HCT116 (cell line): Measurements from ENCODE around the gene DRAXIN. TPM values are rescaled to one million over a fixed set of nuclear protein-coding genes. Genes with fewer than 3 reads are reported as not detected.

Experiments used
- ATAC-seq: fragments of 200-7000 bp; cut with Tn5 transposase; 2 replicates; pipeline ENCODE4 v1.9.1; 2020; ENCODE audit warnings: mild to moderate bottlenecking, moderate library complexity
- BruUV-seq: library from RNA; stranded (reverse); fragments of 400-500 nt; replicated peaks from 2 replicates; lab custom pipeline; 2021; lab: Mats Ljungman, UMichigan
- CTCF ChIA-PET: fragments of 300-600 bp; sonication (Branson Sonifier 250); formaldehyde crosslinking; loops from one replicate; lab custom pipeline; 2021; ENCODE audit warnings: antibody characterized with exemption; lab: Charles Lee
- POLR2A ChIA-PET: fragments of 300-600, 350-600 bp; sonication (Branson Sonifier 250); formaldehyde crosslinking; loops from one replicate; lab custom pipeline; 2021; ENCODE audit warnings: antibody characterized with exemption; lab: Charles Lee
- RAD21 ChIA-PET, 2 experiments: fragments of 300-600 bp; sonication (Branson Sonifier 250); formaldehyde crosslinking; loops; one replicate each; lab custom pipeline; 2023; ENCODE audit warnings: low total read pairs in 2 of 2; ENCODE audit not compliant: uncharacterized antibody in 2 of 2, unreplicated experiment in 2 of 2, low non-redundant PET in 1 of 2; lab: Charles Lee
- DNase-seq: peaks from one replicate; pipeline ENCODE4 v3.0.0-alpha.2; 2010; ENCODE audit warnings: low read depth, low spot score
- H2AFZ ChIP-seq: fragments of 200-600 bp; shearing (Covaris generic), sonication (generic); 2 replicates; pipeline ENCODE4 v1.6.1; 2017; ENCODE audit warnings: low read depth, mixed run types, mixed read lengths, antibody characterized with exemption, low read length; ENCODE audit not compliant: poor library complexity, severe bottlenecking
- H3K27ac ChIP-seq: 2 replicates; pipeline ENCODE4 v1.5.1; 2012; ENCODE audit warnings: low read depth, low read length
- H3K27me3 ChIP-seq: fragments of 200-600 bp; sonication (generic); 2 replicates; pipeline ENCODE4 v1.6.1; 2016; ENCODE audit warnings: mixed run types, low read length, mixed read lengths; ENCODE audit not compliant: insufficient read depth
- H3K36me3 ChIP-seq, 2 experiments: fragments of 200-500 bp in 1 of 2; fragments of 200-600 bp in 1 of 2; sonication (Bioruptor generic) in 1 of 2; sonication (generic) in 1 of 2; 2 replicates each; pipeline versions ENCODE4 v1.5.1 to v1.6.1; 2014 to 2016; ENCODE audit warnings: low read length in 2 of 2, inconsistent platforms in 1 of 2, mixed read lengths in 1 of 2, mixed run types in 1 of 2; ENCODE audit not compliant: insufficient read depth in 2 of 2, control insufficient read depth in 1 of 2
- H3K4me1 ChIP-seq, 2 experiments: fragments of 200-600 bp in 1 of 2; sonication (generic) in 1 of 2; 2 replicates each; pipeline versions ENCODE4 v1.5.1 to v1.6.1; 2012 to 2017; ENCODE audit warnings: low read length in 2 of 2, inconsistent platforms in 1 of 2, mild to moderate bottlenecking in 1 of 2, mixed read lengths in 1 of 2, mixed run types in 1 of 2, moderate library complexity in 1 of 2; ENCODE audit not compliant: insufficient read depth in 2 of 2, control insufficient read depth in 1 of 2
- H3K4me2 ChIP-seq: fragments of 200-600 bp; sonication (generic); 2 replicates; pipeline ENCODE4 v1.6.1; 2017; ENCODE audit warnings: mixed run types, low read length, mixed read lengths
- H3K4me3 ChIP-seq, 2 experiments: fragments of 200-600 bp in 1 of 2; sonication (generic) in 1 of 2; replicated peaks in 1 of 2; 2 replicates each; pipeline ENCODE4 v1.5.1; 2011 to 2016; ENCODE audit warnings: low read length in 2 of 2, control low read depth in 1 of 2, low read depth in 1 of 2, mild to moderate bottlenecking in 1 of 2, mixed read lengths in 1 of 2, mixed run types in 1 of 2
- H3K79me2 ChIP-seq: fragments of 200-600 bp; sonication (generic); 2 replicates; pipeline ENCODE4 v1.6.1; 2017; ENCODE audit warnings: mild to moderate bottlenecking, mixed run types, low read length, moderate library complexity, mixed read lengths; ENCODE audit not compliant: insufficient read depth
- H3K9ac ChIP-seq: fragments of 200-600 bp; sonication (generic); 2 replicates; pipeline ENCODE4 v1.6.1; 2016; ENCODE audit warnings: low read length, mixed read lengths
- H3K9me2 ChIP-seq: fragments of 200-600 bp; sonication (generic), shearing (Covaris generic); 2 replicates; pipeline ENCODE4 v1.6.1; 2017; ENCODE audit warnings: mixed run types, mild to moderate bottlenecking, moderate library complexity; ENCODE audit not compliant: insufficient read depth
- H3K9me3 ChIP-seq, 2 experiments: fragments of 200-500 bp in 1 of 2; fragments of 200-600 bp in 1 of 2; sonication (Bioruptor generic) in 1 of 2; sonication (generic) in 1 of 2; 2 replicates each; pipeline ENCODE4 v1.6.1; 2014 to 2017; ENCODE audit warnings: low read length in 2 of 2, mixed read lengths in 2 of 2, inconsistent platforms in 1 of 2, low read depth in 1 of 2, mild to moderate bottlenecking in 1 of 2, mixed run types in 1 of 2, moderate library complexity in 1 of 2; ENCODE audit not compliant: control insufficient read depth in 1 of 2, insufficient read depth in 1 of 2
- H4K20me1 ChIP-seq: fragments of 200-600 bp; sonication (generic), shearing (Covaris generic); 2 replicates; pipeline ENCODE4 v1.6.1; 2017; ENCODE audit warnings: mixed run types, mild to moderate bottlenecking, moderate library complexity; ENCODE audit not compliant: insufficient read depth
- ATF3 ChIP-seq: IDR thresholded peaks from 2 replicates; pipeline ENCODE4 v1.6.1; 2012
- CBX3 ChIP-seq: IDR thresholded peaks from 2 replicates; pipeline ENCODE4 v1.6.1; 2012; ENCODE audit warnings: low read depth
- CEBPB ChIP-seq: IDR thresholded peaks from 2 replicates; pipeline ENCODE4 v1.6.1; 2012; ENCODE audit warnings: low read depth
- CTCF ChIP-seq, 3 experiments: fragments of 200-600 bp in 1 of 3; sonication (generic) in 1 of 3; IDR thresholded peaks in 2 of 3; conservative IDR thresholded peaks in 1 of 3; 2 replicates each; pipeline ENCODE4 v1.5.1; 2012 to 2017; ENCODE audit warnings: low read depth in 2 of 3, low read length in 2 of 3, antibody characterized with exemption in 1 of 3, borderline replicate concordance in 1 of 3, control low read depth in 1 of 3, mild to moderate bottlenecking in 1 of 3, mixed read lengths in 1 of 3, mixed run types in 1 of 3, moderate library complexity in 1 of 3; ENCODE audit not compliant: insufficient read depth in 1 of 3
- EZH2 ChIP-seq: fragments of 200-600 bp; sonication (generic); IDR thresholded peaks from 2 replicates; pipeline ENCODE4 v1.6.1; 2017; ENCODE audit warnings: antibody characterized with exemption, mixed run types
- EZH2phosphoT487 ChIP-seq: fragments of 200-600 bp; IDR thresholded peaks from 2 replicates; pipeline ENCODE4 v1.6.1; 2018; ENCODE audit warnings: antibody characterized with exemption, borderline replicate concordance
- JUND ChIP-seq: IDR thresholded peaks from 2 replicates; pipeline ENCODE4 v1.6.1; 2012
- MAX ChIP-seq: IDR thresholded peaks from 2 replicates; pipeline ENCODE4 v1.6.1; 2012
- POLR2A ChIP-seq: IDR thresholded peaks from 2 replicates; pipeline ENCODE4 v1.7.0; 2011; ENCODE audit warnings: borderline replicate concordance; ENCODE audit not compliant: insufficient read depth, insufficient read length; ENCODE audit errors: extremely low read depth
- POLR2AphosphoS5 ChIP-seq: IDR thresholded peaks from 2 replicates; pipeline ENCODE4 v1.6.1; 2011; ENCODE audit warnings: mild to moderate bottlenecking, low read depth, low read length, moderate library complexity
- RAD21 ChIP-seq: IDR thresholded peaks from 2 replicates; pipeline ENCODE4 v1.6.1; 2012; ENCODE audit warnings: low read depth, mild to moderate bottlenecking
- REST ChIP-seq: IDR thresholded peaks from 2 replicates; pipeline ENCODE4 v1.6.1; 2012; ENCODE audit warnings: low read depth
- SIN3A ChIP-seq: IDR thresholded peaks from 2 replicates; pipeline ENCODE4 v1.6.1; 2012; ENCODE audit warnings: low read depth
- SP1 ChIP-seq: IDR thresholded peaks from 2 replicates; pipeline ENCODE4 v1.6.1; 2012; ENCODE audit warnings: low read depth
- TCF7L2 ChIP-seq: IDR thresholded peaks from 2 replicates; pipeline ENCODE4 v1.7.0; 2011; ENCODE audit warnings: borderline replicate concordance, inconsistent platforms; ENCODE audit not compliant: insufficient read depth, insufficient read length; ENCODE audit errors: extremely low read depth
- YY1 ChIP-seq: IDR thresholded peaks from 2 replicates; pipeline ENCODE4 v1.6.1; 2011; ENCODE audit warnings: low read length, low read depth, moderate library complexity, mild to moderate bottlenecking; ENCODE audit not compliant: insufficient replicate concordance; ENCODE audit errors: extremely low read depth
- ZBTB33 ChIP-seq: IDR thresholded peaks from 2 replicates; pipeline ENCODE4 v1.6.1; 2011; ENCODE audit warnings: mild to moderate bottlenecking, low read length, moderate library complexity; ENCODE audit not compliant: insufficient replicate concordance; ENCODE audit errors: extremely low read depth
- ZFX ChIP-seq: fragments of 450-650 bp; IDR thresholded peaks from 2 replicates; pipeline ENCODE4 v1.6.1; 2017
- ZNF274 ChIP-seq: fragments of 200-500 bp; sonication (Bioruptor generic); IDR thresholded peaks from 2 replicates; pipeline ENCODE4 v1.6.1; 2014; ENCODE audit warnings: mild to moderate bottlenecking, low read depth, low read length, inconsistent platforms
- intact Hi-C: fragments of 100-400 bp; cut with micrococcal nuclease; formaldehyde crosslinking; loops from 2 replicates; pipeline ENCODE4 v1.10.0; 2022
- total RNA-seq: library from RNA; stranded (reverse); gene quantifications from one replicate; pipeline ENCODE4 v1.2.1, GENCODE V29; 2021; ENCODE audit not compliant: unreplicated experiment

The DRAXIN gene
- total RNA-seq, 1 experiment from 2014 or later: 0.47 TPM

GRCh38 chr1:11671205-11671543 is 20.3 kb upstream of the DRAXIN start:
- no TSS peak for BruUV-seq
- no peak overlapping the region for H3K4me2 ChIP-seq
- no peak for ATAC-seq
- H3K27me3 ChIP-seq: no peaks in the 10 kb centered on the region
- no peak for TF ChIP-seq TCF7L2
- TF ChIP-seq MAX: no peak
- TF ChIP-seq JUND: no peak
- no peak for TF ChIP-seq POLR2AphosphoS5
- no peak for TF ChIP-seq ZBTB33
- TF ChIP-seq REST: no peak
- TF ChIP-seq ZNF274: no peak
- TF ChIP-seq YY1: no peak
- no peak for TF ChIP-seq CTCF (IDR thresholded peaks at IDR 0.05 in 2 of 3, conservative IDR thresholded peaks at IDR 0.05 in 1 of 3; ENCODE audit: borderline replicate concordance in 1 of 3, insufficient read depth in 1 of 3, low read depth in 2 of 3, low read length in 2 of 3)
- no peak for TF ChIP-seq SIN3A
- no peak for TF ChIP-seq ATF3
- TF ChIP-seq EZH2: no peak
- no peak for TF ChIP-seq ZFX
- TF ChIP-seq EZH2phosphoT487: no peak
- no peak for TF ChIP-seq POLR2A
- TF ChIP-seq RAD21: no peak
- no peak for TF ChIP-seq CEBPB
- TF ChIP-seq SP1: no peak
- no peak for TF ChIP-seq CBX3
- CTCF ChIA-PET: no interaction called here
- no peak for DNase-seq
- no peaks in the 10 kb centered on the region for H3K9me3 ChIP-seq
- H3K27ac ChIP-seq: no peak overlapping the region
- intact Hi-C loops: no loop called here
- H2AFZ ChIP-seq: no peak overlapping the region
- no peaks in the 10 kb centered on the region for H3K9me2 ChIP-seq
- peaks cover 17 to 19% of the 10 kb centered on the region in 2 experiments; a peak in 3 of 4 replicates for H3K36me3 ChIP-seq
- H3K4me3 ChIP-seq: no peak overlapping the region
- H3K9ac ChIP-seq: no peak overlapping the region
- H3K4me1 ChIP-seq: no peaks in the 10 kb centered on the region
- RAD21 ChIA-PET: no interaction called here
- POLR2A ChIA-PET: interaction anchor here (1.0 kb wide), 1 partner anchor 18 kb away, joined by 3 read pairs; no protein-coding TSS in a partner anchor
- H4K20me1 ChIP-seq: no peaks in the 10 kb centered on the region
- no peaks in the 10 kb centered on the region for H3K79me2 ChIP-seq
